ENCODE data around the gene LRTM2.

- TF ChIP-seq ZNF70 (CRISPR knock-in tag; IDR thresholded peaks at IDR 0.05) (no peak), ZNF565 (CRISPR knock-in tag; conservative IDR thresholded peaks at IDR 0.05; ENCODE audit: low read depth) (no peak), PATZ1 (CRISPR knock-in tag; IDR thresholded peaks at IDR 0.05; ENCODE audit: borderline replicate concordance) (no peak), RARB (CRISPR knock-in tag; IDR thresholded peaks at IDR 0.05) (no peak), CREB5 (CRISPR knock-in tag; IDR thresholded peaks at IDR 0.05; ENCODE audit: low read depth) (no peak), ARNTL (CRISPR knock-in tag; IDR thresholded peaks at IDR 0.05; ENCODE audit: borderline replicate concordance, low read depth) (no peak), ZFP30 (CRISPR knock-in tag; IDR thresholded peaks at IDR 0.05) (no peak), SNAI2 (CRISPR knock-in tag; IDR thresholded peaks at IDR 0.05) (no peak), GLIS3 (CRISPR knock-in tag; IDR thresholded peaks at IDR 0.05) (no peak), ISL1 (CRISPR knock-in tag; IDR thresholded peaks at IDR 0.05) (no peak), ZNF8 (CRISPR knock-in tag; IDR thresholded peaks at IDR 0.05) (no peak), ZFP3 (CRISPR knock-in tag; IDR thresholded peaks at IDR 0.05) (no peak), ESRRG (CRISPR knock-in tag; IDR thresholded peaks at IDR 0.05) (no peak)
Measured at GRCh38 chr12:1812650-1813302, 7.6 kb upstream of the LRTM2 start.

All from SK-N-SH treated with all-trans-retinoic acid at 6 μM for 48 hours (cell line).